H1 (cell line): ENCODE measurements around the gene RNF31. TPM values are rescaled to one million over a fixed set of nuclear protein-coding genes. Genes with fewer than 3 reads are reported as not detected.

ENCODE experiments used
- CBX5 ChIP-seq: fragments of 300-800, 300-1000 bp; sonication (generic); IDR thresholded peaks from 2 replicates; pipeline ENCODE4 v1.7.1; 2016; ENCODE audit warnings: antibody characterized with exemption, low read length, low read depth
- EZH2 ChIP-seq: fragments of 200-600 bp; sonication (generic); IDR thresholded peaks from 2 replicates; pipeline ENCODE4 v1.7.1; 2012; ENCODE audit warnings: low read depth, mild to moderate bottlenecking, moderate library complexity, low read length, inconsistent platforms; ENCODE audit not compliant: severe bottlenecking
- RXRA ChIP-seq: IDR thresholded peaks from 2 replicates; pipeline ENCODE4 v1.6.1; 2011; ENCODE audit warnings: low read depth, mild to moderate bottlenecking, low read length, moderate library complexity; ENCODE audit not compliant: insufficient read depth
- SIN3A ChIP-seq, 2 experiments: IDR thresholded peaks in 1 of 2; conservative IDR thresholded peaks in 1 of 2; 2 replicates each; pipeline ENCODE4 v1.6.1; 2011 to 2012; ENCODE audit warnings: low read length in 2 of 2, improper control_type of control experiment in 1 of 2, low read depth in 1 of 2, mild to moderate bottlenecking in 1 of 2
- polyA plus RNA-seq, 7 experiments: library from polyadenylated mRNA; depleted of rRNA in 3 of 7; stranded (reverse) in 5 of 7; unstranded in 2 of 7; fragments of >200 nt in 5 of 7; fragments of 200-250 nt in 2 of 7; gene quantifications; 1 replicate in 5 of 7; 2 replicates in 1 of 7; 4 replicates in 1 of 7; pipeline versions ENCODE4 v1.2.1 to v1.2.3, GENCODE V29; 2011 to 2013; ENCODE audit warnings: missing spikeins in 2 of 7, mixed read lengths in 2 of 7
- total RNA-seq: library from RNA; stranded (reverse); fragmentation: NEBNext Ultra II Directional; extraction: Animal tissue kit (Norgen Biotek cat#: 25700); gene quantifications from 2 replicates; pipeline ENCODE4 v1.2.1, GENCODE V29; 2021
- TF ChIP-seq, protein P1 (sequence below): IDR thresholded peaks from 2 replicates; pipeline ENCODE4 v1.6.1; 2012; ENCODE audit warnings: low read length, inconsistent platforms

Gene RNF31
- total and polyA plus RNA-seq, 2 of the 8 experiments (the other 6 are each of a cell fraction or from before 2014, with no cell fraction given): 17.5 to 72.0 TPM

DNA sequence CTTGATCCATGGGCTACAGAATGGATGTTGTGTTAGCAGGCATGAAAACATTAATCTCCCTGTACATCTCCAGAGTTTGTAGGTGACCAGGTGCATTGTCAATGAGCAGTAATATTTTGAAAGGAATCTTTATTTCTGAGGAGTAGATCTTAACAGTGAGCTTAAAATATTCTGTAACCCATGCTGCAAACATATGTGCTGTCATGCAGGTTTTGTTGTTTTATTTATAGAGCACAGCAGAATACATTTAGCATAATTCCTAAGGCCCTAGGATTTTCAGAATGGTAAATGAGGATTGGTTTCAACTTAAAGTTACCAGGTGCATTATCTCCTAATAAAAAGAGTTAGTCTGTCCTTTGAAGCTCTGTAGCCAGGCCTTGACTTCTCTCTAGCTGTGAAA, 20.4 kb upstream of the RNF31 start (continued):
- TF ChIP-seq, protein P1, sequence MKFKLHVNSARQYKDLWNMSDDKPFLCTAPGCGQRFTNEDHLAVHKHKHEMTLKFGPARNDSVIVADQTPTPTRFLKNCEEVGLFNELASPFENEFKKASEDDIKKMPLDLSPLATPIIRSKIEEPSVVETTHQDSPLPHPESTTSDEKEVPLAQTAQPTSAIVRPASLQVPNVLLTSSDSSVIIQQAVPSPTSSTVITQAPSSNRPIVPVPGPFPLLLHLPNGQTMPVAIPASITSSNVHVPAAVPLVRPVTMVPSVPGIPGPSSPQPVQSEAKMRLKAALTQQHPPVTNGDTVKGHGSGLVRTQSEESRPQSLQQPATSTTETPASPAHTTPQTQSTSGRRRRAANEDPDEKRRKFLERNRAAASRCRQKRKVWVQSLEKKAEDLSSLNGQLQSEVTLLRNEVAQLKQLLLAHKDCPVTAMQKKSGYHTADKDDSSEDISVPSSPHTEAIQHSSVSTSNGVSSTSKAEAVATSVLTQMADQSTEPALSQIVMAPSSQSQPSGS: no peak
- no peak for TF ChIP-seq EZH2
- TF ChIP-seq RXRA: no peak
- no peak for TF ChIP-seq SIN3A (conservative IDR thresholded peaks at IDR 0.05 in 1 of 2, IDR thresholded peaks at IDR 0.05 in 1 of 2; ENCODE audit: low read depth in 1 of 2, low read length in 2 of 2)
- no peak for TF ChIP-seq CBX5
